ENCODE results near the gene MACROD2.

MACROD2 gene

DNA sequence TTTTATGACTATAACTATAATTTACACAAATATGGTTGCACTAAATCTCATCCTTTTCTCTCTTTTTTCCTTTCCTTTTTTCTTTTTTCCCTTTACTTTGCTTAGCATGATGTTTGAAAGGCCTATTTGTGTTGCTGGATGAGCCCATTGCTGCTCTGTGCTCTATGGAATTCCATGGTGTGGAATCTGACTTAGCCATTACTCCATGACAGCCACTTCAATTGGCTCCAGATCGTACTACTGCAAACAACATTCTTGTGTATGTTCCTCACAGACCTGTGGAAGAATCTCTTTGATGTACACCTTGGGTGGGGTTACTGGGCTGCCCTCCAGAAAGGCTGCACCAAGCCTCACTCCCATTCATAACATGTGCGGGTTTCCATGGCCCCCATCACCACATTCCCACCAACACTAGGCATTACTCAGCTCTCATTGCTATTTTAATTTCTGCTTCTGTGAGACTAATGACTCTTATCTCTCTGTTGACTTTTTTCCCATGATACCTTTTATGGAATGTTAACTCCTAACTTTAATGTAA lies 1598.9 kb downstream of the MACROD2 start:
- no peak for DNase-seq (ENCODE audit: low read depth)
- H3K4me3 ChIP-seq (ENCODE audit: control insufficient read depth, low read depth, low read length): no peak overlapping the region
- TF ChIP-seq, protein P1, sequence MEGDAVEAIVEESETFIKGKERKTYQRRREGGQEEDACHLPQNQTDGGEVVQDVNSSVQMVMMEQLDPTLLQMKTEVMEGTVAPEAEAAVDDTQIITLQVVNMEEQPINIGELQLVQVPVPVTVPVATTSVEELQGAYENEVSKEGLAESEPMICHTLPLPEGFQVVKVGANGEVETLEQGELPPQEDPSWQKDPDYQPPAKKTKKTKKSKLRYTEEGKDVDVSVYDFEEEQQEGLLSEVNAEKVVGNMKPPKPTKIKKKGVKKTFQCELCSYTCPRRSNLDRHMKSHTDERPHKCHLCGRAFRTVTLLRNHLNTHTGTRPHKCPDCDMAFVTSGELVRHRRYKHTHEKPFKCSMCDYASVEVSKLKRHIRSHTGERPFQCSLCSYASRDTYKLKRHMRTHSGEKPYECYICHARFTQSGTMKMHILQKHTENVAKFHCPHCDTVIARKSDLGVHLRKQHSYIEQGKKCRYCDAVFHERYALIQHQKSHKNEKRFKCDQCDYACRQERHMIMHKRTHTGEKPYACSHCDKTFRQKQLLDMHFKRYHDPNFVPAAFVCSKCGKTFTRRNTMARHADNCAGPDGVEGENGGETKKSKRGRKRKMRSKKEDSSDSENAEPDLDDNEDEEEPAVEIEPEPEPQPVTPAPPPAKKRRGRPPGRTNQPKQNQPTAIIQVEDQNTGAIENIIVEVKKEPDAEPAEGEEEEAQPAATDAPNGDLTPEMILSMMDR (IDR thresholded peaks at IDR 0.05; ENCODE audit: control insufficient read depth, insufficient read depth, low read depth, low read length, missing control alignments): no peak

DNA sequence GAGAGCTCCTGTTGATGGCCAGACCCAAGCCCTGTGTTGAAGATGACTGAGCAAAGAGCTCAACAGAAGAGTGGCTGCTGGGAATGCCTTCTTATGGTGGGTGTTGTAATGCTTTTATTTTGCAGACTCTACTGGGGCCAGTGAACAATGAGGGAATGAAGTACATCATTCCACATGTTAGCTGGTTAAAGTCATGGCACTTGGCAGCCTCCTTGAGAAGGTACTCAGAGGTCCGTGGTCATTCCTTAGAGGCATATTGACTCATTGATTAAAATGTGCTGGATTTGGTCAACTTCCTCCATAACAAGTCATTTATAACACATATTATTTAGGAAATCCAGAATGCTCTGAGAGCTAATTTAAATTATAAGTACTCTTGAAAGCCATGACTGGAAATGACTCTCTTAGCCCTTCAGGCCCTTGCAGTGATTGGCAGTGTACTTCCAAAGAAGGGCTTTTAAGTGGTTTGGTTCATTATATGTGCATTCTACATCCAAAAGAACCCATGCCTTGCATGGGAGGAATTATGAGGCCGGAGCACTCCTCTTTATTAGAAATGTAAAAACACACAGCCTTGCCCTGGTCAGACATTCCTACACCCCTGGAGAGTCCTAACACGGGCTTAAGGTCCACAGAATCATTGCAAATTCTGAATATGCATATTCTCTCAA lies 1601.0 kb downstream of the MACROD2 start:
- no peak for DNase-seq (ENCODE audit: low read depth)
- H3K4me3 ChIP-seq (ENCODE audit: control insufficient read depth, low read depth, low read length): no peak overlapping the region
- TF ChIP-seq, protein P1 (IDR thresholded peaks at IDR 0.05; ENCODE audit: control insufficient read depth, insufficient read depth, low read depth, low read length, missing control alignments): no peak

DNA sequence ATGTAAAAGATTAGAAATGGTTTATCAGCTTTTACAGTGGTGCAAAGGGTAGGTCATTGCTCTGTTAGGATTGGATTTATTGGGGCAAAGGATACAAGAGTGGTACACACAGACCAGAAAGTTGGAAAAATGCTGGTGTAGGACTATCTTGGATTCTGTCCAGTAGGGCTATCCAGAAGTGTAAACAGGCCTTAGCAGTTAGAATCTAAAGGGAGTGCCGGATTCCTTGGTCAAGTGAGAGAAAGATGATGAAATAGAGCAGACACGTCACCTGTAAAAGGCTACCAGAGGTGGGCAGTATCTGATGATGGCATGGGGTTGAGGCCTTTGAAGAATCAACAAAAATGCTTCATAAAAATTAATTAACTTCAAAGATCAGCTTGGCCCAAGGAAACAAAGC lies 1602.0 kb downstream of the MACROD2 start:
- no peak overlapping the region for H3K4me3 ChIP-seq (ENCODE audit: control insufficient read depth, low read depth, low read length)
- TF ChIP-seq, protein P1 (IDR thresholded peaks at IDR 0.05; ENCODE audit: control insufficient read depth, insufficient read depth, low read depth, low read length, missing control alignments): no peak
- DNase-seq (ENCODE audit: low read depth): no peak

DNA sequence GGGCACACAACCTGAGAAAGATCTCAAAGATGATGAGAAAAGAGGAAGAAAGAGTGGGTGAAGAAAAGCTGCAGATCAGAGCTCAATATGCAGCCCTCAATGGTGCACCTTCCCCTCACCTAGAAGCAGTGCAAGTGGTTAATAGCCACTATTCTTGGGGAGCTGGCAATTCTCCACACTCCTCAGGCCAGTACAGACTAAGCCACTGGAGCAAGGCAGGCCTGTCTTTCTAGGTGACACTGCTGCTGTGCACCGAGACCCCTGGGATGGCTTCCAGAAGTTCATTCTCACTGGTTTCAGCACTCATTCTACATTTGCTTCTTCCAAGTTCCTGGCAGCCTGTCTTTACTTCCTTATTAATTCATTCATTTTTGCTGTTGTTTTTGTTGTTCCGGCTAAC lies 1604.6 kb downstream of the MACROD2 start:
- no peak for DNase-seq (ENCODE audit: low read depth)
- TF ChIP-seq, protein P1 (IDR thresholded peaks at IDR 0.05; ENCODE audit: control insufficient read depth, insufficient read depth, low read depth, low read length, missing control alignments): no peak
- no peak overlapping the region for H3K4me3 ChIP-seq (ENCODE audit: control insufficient read depth, low read depth, low read length)

DNA sequence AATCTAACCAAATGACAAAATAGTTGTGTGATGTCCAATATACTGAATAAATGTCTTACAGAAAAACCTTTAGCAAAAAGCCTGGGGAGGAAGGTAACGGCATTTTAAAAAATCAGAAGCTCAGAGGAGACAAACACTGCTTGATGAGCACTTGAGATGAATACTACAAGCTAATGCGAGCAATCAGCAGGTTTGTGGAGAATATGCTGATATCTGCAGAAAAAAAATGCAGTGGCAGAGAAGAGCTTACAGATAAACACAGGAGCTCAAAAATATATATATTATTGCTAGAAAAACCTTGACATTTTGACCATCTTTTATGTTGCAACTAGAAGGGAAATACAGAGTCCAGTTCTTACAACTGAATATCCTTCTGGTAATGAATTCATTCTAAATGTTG lies 1605.2 kb downstream of the MACROD2 start:
- TF ChIP-seq, protein P1 (IDR thresholded peaks at IDR 0.05; ENCODE audit: control insufficient read depth, insufficient read depth, low read depth, low read length, missing control alignments): no peak
- H3K4me3 ChIP-seq (ENCODE audit: control insufficient read depth, low read depth, low read length): no peak overlapping the region
- no peak for DNase-seq (ENCODE audit: low read depth)

DNA sequence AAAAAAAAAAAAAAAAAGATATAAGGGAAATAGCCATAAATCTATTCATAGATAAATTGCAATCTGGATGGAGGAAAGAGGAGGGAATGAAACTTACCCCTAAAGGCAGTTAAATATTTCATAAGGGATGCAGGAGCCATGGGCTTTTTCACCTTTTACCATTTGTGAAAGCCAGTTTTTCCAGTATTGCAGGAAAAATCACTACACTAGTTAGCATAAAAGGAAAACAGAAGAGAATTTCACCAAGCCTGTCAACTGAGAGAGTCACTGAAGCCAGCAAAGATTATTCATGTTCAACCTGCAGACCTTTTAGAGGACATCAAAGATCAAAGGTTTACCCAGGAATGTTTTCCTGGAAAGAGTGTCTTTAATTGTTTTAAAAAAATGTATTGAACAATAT lies 1608.2 kb downstream of the MACROD2 start:
- no peak for DNase-seq (ENCODE audit: low read depth)
- TF ChIP-seq, protein P1 (IDR thresholded peaks at IDR 0.05; ENCODE audit: control insufficient read depth, insufficient read depth, low read depth, low read length, missing control alignments): no peak
- H3K4me3 ChIP-seq (ENCODE audit: control insufficient read depth, low read depth, low read length): no peak overlapping the region
